GM20000 (cell line): Measurements from ENCODE around the gene BTBD9.

Experiments
- DNase-seq: peaks from one replicate; pipeline ENCODE4 v3.0.0; 2012; ENCODE audit warnings: low spot score
- TF ChIP-seq, protein P1 (sequence below): IDR thresholded peaks from 2 replicates; pipeline ENCODE4 v1.5.1; 2012; ENCODE audit warnings: mild to moderate bottlenecking, control low read depth; ENCODE audit errors: extremely low read depth, missing control alignments

BTBD9 gene

DNA sequence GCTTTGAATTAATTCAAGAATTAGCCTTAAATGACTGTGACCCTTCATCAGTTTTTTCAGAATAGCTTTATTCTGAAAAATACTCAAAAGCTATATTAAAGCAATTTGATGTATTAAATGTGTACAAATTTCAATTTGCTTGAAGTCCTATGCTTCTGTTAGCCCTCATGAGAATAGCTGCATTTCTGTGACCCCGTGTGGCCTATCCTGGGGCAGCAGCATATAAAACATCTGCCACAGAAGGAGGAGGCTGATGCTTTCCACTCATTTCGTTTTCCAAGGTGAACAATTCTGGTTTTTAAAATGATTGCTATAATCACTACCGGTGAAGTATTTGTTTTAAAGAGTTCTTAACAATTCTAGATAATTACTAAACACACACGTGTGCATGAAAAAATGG, 360.3 kb downstream of the BTBD9 start:
- TF ChIP-seq, protein P1, sequence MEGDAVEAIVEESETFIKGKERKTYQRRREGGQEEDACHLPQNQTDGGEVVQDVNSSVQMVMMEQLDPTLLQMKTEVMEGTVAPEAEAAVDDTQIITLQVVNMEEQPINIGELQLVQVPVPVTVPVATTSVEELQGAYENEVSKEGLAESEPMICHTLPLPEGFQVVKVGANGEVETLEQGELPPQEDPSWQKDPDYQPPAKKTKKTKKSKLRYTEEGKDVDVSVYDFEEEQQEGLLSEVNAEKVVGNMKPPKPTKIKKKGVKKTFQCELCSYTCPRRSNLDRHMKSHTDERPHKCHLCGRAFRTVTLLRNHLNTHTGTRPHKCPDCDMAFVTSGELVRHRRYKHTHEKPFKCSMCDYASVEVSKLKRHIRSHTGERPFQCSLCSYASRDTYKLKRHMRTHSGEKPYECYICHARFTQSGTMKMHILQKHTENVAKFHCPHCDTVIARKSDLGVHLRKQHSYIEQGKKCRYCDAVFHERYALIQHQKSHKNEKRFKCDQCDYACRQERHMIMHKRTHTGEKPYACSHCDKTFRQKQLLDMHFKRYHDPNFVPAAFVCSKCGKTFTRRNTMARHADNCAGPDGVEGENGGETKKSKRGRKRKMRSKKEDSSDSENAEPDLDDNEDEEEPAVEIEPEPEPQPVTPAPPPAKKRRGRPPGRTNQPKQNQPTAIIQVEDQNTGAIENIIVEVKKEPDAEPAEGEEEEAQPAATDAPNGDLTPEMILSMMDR, result no peak
- DNase-seq, result no peak

DNA sequence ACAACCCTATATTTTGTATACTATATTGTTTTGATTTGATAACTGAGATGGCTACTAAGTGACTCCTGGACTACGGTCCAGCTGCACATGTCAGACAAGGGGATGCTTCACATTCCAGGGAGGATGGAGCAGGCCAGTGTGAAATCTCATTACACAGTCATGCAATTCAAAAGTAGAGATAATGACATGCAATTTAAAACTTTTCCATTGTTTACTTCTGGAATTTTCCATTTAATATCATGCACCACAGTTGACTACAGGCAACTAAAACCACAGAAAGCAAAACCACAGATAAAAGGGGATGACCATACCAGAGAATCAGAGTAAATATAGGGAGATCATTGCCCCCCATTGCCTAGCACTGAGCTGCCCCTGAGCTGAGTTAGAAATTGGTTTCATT, 366.4 kb downstream of the BTBD9 start:
- TF ChIP-seq, protein P1, result no peak
- no peak for DNase-seq

DNA sequence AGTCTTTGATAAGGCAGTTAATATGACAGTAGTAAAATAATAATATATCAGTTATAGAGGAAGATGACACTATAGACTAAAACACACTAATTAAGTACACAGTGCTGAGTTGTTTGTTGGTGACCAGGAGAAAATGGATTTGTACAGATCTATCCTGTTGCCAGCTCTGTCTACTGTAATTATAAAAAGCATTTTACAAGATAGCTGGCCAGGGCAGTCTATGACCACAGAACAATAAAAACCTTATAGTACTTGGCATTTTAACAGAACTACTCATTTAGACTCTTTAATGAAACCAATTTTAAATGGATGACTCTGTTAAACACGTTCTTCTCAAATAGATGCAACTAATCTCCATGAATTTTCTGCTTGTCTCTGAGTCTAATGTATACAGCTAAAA, 367.5 kb downstream of the BTBD9 start:
- no peak for DNase-seq
- TF ChIP-seq, protein P1, result no peak

DNA sequence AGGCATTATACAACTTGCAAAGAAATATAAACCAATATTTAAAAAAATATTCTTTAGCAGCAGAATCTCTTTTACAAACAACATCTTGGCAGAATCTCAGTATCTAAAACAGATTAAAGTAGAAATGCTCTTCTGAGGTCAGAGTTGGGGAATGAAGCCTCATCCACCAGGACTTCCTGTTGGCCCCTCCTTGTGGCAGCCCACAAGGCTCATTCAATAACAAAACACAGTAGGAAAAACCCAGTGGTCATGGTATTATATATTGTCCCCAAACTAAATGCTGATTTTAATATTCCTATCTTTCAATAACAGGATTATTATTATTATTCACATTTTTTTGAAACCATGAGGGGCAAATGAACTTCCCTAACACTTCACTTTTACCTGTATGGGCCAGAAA, 368.6 kb downstream of the BTBD9 start:
- TF ChIP-seq, protein P1, result no peak
- no peak for DNase-seq

DNA sequence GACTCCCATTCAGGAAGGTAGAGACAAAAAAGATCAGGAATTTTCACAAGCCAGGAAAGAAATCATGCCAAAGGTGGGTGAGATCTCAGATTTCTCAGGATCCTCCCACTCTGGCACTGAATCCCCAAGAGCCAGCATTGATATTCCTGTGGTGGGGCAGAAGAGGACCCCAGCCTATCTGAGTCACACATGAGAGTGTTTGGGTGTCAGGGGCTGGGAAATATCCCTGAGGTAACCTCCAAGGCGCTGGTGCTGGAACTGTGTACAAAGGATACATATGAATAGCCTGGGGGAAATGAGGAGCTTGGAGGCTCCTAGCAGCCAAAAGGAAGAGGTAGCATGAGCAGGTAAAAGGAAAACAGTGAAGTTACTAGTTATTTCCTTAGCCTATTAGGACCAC, 369.4 kb downstream of the BTBD9 start:
- DNase-seq, result no peak
- TF ChIP-seq, protein P1, result no peak

DNA sequence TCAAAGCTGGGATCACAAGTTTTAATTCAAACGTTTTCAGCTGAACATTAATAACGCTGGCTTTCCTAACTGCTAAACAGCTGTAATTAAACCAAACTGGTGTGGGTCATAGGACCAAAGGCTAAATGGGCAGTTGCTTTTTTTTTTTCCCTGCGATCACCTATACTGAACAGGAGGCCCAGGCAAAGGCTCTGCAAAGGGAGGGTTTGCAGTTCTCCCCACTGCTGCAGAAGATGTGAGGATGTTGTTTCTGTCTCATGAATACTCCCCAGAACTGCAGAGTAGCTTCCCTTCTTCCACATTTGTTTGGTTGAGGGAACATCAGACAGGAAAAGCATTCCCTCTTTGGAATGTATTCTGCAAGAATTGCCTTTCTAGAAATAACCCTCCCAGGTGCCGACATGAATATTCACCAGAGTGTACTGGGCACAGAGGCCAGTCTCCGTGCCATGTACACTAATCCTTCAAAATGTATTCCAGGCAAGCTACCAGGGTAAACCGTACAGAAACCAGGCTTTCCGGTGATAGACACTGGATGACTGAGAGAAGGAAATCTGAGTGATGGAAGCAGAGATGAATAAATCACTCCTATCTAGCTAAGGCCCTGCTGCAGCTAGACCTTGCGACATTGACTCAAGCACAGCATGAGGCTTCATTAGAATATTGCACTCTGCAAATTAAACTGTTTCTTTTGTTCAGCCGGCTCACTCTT, 370.1 kb downstream of the BTBD9 start:
- DNase-seq, result no peak
- TF ChIP-seq, protein P1, result no peak

DNA sequence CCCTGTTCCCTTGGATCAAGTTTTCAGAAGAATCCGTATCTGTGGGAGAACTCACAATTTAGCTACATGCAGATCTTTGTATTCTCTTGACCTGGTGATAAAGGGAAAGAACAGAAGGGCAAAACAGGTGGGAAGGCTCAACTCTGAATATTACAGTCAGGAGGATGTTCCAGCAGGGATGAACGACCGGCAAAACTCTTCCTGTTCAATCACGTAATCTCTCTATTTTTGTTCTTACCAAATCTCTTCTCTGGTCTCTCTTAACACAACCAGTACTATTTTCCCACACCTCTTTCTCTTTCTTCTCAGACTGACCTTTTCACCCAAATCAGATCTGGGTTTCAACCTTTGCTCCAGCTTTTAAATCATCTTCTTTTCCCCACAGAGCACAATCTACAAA, 371.4 kb downstream of the BTBD9 start:
- no peak for DNase-seq
- TF ChIP-seq, protein P1, result no peak
